HG02678 (cell line): ENCODE data around the gene AMDHD2.

Experiments
- ATAC-seq: cut with Tn5 transposase; IDR thresholded peaks from one replicate; pipeline ENCODE4 v1.9.1; 2021; ENCODE audit warnings: mild to moderate bottlenecking, moderate library complexity; ENCODE audit not compliant: unreplicated experiment

AMDHD2 gene

GRCh38 chr16:2482708-2483534 is 37.2 kb upstream of the AMDHD2 start:
- no peak for ATAC-seq

DNA sequence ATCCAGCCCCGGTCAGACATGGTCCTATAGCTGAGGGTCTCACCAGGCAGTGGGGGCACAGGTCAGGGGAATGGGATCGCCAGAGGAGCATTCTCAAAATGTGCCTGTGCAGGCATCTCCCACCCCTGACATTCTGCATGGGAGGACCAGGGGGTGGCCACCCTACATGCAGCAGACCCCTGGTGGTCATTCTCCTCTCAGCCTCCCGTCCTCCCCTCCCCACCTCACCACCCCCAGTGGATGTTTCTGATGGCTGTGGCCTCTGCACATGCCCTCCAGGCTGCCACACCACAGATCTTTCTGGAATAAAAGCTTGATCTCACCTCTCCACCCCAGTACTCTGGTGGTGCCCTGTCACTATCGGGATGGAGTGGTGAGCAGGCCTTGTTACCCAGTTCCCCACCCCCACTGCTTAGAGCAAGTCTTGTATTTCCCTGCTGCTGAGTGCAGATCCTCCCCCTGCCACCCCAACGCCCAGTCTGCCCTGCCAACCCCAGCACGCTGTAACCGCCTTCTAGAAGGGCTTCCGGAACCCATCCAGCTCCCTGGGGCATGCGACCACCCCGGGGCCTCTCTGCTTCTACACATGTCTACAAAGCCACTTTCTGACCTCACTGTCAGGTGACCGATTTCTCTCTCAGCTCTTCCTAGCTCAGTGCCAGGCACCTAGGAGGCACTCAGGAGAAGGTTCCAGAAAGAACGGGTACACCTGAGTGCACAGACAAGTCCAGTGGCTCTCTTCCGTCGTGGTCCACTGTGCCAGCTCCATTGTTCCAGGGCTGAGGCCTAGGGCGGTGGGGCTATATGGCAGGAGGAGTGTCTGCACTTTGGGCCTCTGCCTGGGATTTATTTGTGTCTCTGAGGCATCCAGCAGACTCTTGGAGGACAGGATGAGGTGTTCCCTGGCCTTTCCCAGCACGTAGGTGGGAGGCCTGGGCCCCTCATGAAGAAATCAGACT is 36.0 kb upstream of the AMDHD2 start:
- ATAC-seq, result no peak

DNA sequence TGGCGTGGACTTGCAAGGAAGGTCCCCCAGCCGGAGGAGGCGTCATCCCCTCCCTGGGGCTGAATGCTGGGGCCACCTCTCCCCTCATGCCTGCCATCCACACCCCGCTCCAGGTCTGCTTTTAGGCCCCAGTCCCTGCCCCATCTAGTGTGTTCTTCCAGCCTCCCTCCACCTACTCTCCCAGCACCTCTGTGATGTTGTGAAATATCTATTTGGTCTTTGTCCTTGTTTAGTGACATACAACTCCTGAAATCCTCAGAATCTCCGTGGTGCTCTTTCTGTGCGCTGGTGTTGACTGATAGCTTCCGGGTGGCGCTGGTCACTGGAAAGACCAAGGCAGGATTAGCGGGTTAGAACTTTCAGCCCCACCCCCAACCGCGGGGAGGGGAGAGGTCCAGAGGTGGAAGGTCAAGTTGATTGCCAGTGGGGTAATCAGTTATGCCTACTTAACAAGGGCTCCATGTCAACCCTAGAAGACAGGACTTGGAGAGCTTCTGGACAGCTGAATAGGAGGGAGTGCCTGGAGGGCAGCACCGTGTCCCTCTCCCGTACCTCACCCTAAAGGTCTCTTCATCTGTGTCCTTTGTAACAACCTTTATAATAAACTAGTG is 35.2 kb upstream of the AMDHD2 start:
- ATAC-seq, result no peak

GRCh38 chr16:2485811-2486507 is 34.2 kb upstream of the AMDHD2 start:
- no peak for ATAC-seq

GRCh38 chr16:2486645-2487516 is 33.3 kb upstream of the AMDHD2 start:
- peak; percentile 79 for ATAC-seq

- no peak for ATAC-seq
Measured at GRCh38 chr16:2487517-2487842, 32.7 kb upstream of the AMDHD2 start.

DNA sequence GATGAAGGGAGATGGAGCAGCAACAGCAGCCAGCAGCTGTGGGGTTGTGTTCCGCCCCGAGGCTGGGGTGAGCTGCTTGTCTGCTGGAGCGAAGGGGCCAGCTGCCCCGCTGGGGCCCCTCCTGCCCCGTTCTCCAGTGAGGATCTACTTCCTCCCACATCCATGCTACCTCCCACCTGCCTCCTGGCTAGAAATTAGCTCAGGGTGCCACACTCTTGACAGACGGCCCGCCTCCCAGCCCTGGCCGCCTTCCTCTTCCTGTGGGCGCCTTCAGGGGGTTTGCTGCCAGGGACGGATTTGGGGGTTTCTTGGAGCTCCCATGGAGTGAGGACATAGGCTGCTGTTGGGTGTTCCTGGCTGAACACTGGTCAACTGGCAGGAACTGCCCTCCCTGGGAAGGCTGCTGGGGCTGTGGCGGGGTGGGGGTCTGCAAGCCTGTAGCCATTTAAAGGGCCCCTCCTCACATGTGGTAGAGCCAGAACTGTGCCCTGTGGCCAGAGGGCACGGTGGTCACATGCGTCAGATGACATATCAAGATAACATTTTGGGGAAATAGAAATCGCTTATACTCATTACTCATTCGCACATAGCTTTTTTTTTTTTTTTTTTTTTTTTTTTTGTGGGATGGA is 32.2 kb upstream of the AMDHD2 start:
- ATAC-seq, result no peak

DNA sequence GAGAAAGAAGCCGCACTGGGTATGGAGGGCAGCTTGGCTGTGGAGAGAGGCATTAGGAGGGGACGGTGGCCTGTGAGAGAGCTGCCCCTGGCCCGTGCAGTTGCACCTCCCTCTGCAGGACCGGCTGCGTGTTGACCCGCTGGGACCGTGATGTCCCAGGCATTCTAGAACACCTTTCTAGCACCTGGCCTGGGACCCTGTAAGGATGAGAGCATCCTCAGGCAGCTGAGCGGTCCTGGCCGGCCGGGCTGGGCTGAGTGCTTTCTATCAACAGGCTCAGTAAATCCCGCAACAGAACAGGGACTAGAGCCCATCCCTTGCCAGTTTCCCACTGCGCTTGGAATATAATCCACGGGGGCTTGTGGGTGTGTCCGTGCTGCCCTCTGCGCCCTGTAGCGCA is 30.6 kb upstream of the AMDHD2 start:
- ATAC-seq, result no peak

DNA sequence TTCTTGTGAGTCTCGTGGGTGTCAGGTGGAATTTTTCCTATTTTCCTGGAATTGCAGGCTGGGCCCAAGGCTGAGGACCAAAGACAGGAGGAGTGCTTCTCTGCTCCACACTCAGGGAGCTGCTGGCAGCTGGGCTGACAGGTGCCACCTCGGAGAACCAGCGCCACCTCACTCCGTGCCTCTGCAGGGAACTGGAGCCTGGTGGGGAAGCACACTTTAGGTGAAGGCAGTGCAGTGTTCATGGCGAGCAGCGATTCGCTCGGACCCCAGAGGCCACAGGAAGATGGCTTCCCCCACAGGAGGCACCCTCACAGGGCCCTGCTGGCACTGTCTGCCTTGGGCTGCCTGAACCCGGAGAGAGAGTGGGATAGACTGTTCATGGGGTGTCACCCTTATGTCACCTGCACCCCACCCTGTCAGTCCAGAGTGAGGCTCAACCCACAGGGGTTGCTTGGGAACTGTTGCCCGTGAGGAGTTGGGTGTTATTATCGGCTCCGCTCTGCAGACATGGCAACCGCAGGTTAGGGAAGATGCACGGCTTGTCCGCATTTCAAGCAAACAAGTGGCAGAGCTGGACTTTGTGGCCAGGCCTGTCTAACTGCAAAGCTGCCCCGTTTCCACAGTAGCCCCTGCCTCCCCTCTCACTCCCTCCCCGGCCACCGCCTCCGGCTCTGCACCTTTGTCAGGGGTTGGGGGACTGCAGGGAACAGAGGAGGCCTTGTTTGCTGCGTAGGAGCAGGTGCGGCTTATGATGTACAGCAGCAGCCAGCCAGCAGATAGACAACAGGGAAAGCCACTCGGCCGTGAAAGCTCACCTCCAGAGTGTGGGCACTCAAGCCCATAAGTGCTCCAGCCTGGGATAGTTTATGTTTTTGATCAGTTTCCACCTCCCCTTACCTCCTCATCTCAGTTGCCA is 29.7 kb upstream of the AMDHD2 start:
- no peak for ATAC-seq

DNA sequence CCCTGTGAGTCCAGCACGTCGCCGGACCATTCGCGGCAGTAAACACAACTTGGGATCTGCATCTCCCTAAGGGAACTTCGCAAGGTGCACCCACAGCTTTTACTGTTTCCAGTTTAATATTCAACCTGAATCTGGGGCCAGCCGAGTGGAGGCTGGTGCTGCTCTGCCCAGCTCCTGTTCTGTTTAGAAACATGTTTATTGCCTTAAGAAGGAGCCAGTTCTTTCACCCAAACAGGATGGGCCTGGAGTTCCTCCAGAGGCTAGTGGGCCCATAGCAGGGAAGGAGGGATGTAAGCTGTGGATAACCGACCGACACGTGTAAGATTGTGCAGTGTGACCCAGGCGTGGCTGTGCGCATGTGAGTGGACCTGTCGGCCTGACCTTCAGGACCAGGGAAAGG is 27.9 kb upstream of the AMDHD2 start:
- no peak for ATAC-seq

GRCh38 chr16:2493605-2494004 is 26.6 kb upstream of the AMDHD2 start:
- ATAC-seq, result no peak

GRCh38 chr16:2494616-2495015 is 25.6 kb upstream of the AMDHD2 start:
- ATAC-seq, result no peak

GRCh38 chr16:2495041-2495440 is 25.1 kb upstream of the AMDHD2 start:
- no peak for ATAC-seq

- ATAC-seq, result no peak
Measured at GRCh38 chr16:2496223-2497115, 23.7 kb upstream of the AMDHD2 start.

GRCh38 chr16:2497116-2497630 is 23.0 kb upstream of the AMDHD2 start:
- no peak for ATAC-seq

GRCh38 chr16:2497695-2498484 is 22.3 kb upstream of the AMDHD2 start:
- ATAC-seq, result no peak
